GM12873 (cell line): ENCODE measurements around the gene EXOC3L2.
A peak's percentile ranks its signal among the peaks of the same experiment; 100 is the strongest.

Source experiments
- CTCF ChIP-seq: IDR thresholded peaks from 2 replicates; pipeline ENCODE4 v1.5.1; 2012; ENCODE audit warnings: low read depth, mild to moderate bottlenecking, moderate library complexity, low read length, control low read depth; ENCODE audit not compliant: insufficient read depth; ENCODE audit errors: missing control alignments

The EXOC3L2 gene

GRCh38 chr19:45184115-45184514 lies 61.1 kb downstream of the EXOC3L2 start:
- TF ChIP-seq CTCF = no peak

- no peak for TF ChIP-seq CTCF
Measured at GRCh38 chr19:45182758-45183157, 62.4 kb downstream of the EXOC3L2 start.

GRCh38 chr19:45180936-45181335 lies 64.3 kb downstream of the EXOC3L2 start:
- TF ChIP-seq CTCF = no peak

GRCh38 chr19:45179892-45180370 lies 65.3 kb downstream of the EXOC3L2 start:
- no peak for TF ChIP-seq CTCF

GRCh38 chr19:45179072-45179891 lies 65.9 kb downstream of the EXOC3L2 start:
- no peak for TF ChIP-seq CTCF

- TF ChIP-seq CTCF = peak; percentile 46
Measured at GRCh38 chr19:45178262-45179071, 66.7 kb downstream of the EXOC3L2 start, which contains the start of gene BLOC1S3. Gene BLOC1S3 (plus strand): TSS chr19:45178784. CDS start chr19:45179297, 513 bp downstream.

GRCh38 chr19:45177817-45178261 lies 67.4 kb downstream of the EXOC3L2 start, which contains the start of gene TRAPPC6A:
Gene TRAPPC6A (minus strand): TSS chr19:45178237. CDS start chr19:45178218, 19 bp downstream.
- TF ChIP-seq CTCF = no peak
